GM11168 (cell line): ENCODE results near the gene KRTAP9-6.

Source experiments
- in situ Hi-C: fragments of 300-500 bp; cut with MboI; formaldehyde crosslinking; loops from one replicate; pipeline ENCODE4 v1.12.0; 2022; ENCODE audit warnings: low sequenced_read_pairs; ENCODE audit not compliant: unreplicated experiment

Gene KRTAP9-6

GRCh38 chr17:41311111-41311510 lies 45.9 kb downstream of the KRTAP9-6 start:
- in situ Hi-C loops, result loop anchor here (25.0 kb wide), 1 partner anchor 399 kb away; no protein-coding TSS in a partner anchor

DNA sequence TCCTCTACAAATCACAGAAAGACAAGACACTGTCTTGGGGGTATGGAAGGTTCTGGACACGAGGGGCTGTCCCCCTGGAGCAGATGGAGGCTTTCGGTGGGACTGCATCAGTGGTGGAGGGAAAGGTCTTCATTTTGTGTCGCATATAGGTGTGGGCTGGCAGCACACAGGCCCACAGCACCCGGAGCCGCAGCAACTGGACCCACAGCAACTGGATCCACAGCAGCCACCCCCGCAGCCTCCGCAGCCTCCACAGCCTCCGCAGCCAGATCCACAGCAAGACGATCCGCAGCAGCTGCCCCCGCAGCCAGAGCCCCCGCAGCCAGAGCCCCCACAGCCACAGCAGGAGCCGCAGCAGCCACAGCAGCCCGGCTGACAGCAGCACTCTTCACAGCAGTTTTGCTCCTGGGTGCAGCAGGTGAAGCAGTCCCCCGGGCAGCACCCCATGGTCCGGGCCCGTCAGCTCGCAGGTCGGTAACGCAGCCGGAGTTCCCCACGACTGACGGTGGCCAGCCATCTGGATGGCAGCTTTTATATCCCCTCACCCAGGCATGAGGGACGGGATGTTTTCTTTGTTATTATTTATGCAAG lies 50.1 kb downstream of the KRTAP9-6 start, which contains the start of gene KRTAP17-1:
KRTAP17-1 (minus strand) TSS at position 507 of the 591 bp plus-strand sequence; CDS start at position 447, 60 bp downstream.
- in situ Hi-C loops, result loop anchor here (25.0 kb wide), 1 partner anchor 403 kb away; no protein-coding TSS in a partner anchor
